ENCODE results near the gene CAPN5. TPM values are rescaled to one million over a fixed set of nuclear protein-coding genes. Genes with fewer than 3 reads are reported as not detected.

The CAPN5 gene
- total and polyA plus RNA-seq, 2 of the 13 experiments (the other 11 are each of a cell fraction or from before 2014, with no cell fraction given) = 0.27 to 1.2 TPM

- TF ChIP-seq NONO (IDR thresholded peaks at IDR 0.05) = no peak
- 0 out of 2 replicates have a peak, but pooled peaks have one; percentile 55 for TF ChIP-seq NONO (CRISPR knock-in tag; conservative IDR thresholded peaks at IDR 0.05)
- TF ChIP-seq, protein P1, sequence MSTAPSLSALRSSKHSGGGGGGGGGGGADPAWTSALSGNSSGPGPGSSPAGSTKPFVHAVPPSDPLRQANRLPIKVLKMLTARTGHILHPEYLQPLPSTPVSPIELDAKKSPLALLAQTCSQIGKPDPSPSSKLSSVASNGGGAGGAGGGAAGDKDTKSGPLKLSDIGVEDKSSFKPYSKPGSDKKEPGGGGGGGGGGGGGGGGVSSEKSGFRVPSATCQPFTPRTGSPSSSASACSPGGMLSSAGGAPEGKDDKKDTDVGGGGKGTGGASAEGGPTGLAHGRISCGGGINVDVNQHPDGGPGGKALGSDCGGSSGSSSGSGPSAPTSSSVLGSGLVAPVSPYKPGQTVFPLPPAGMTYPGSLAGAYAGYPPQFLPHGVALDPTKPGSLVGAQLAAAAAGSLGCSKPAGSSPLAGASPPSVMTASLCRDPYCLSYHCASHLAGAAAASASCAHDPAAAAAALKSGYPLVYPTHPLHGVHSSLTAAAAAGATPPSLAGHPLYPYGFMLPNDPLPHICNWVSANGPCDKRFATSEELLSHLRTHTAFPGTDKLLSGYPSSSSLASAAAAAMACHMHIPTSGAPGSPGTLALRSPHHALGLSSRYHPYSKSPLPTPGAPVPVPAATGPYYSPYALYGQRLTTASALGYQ (CRISPR knock-in tag; IDR thresholded peaks at IDR 0.05) = peak; percentile 99
- TF ChIP-seq ZNF576 (CRISPR knock-in tag; IDR thresholded peaks at IDR 0.05) = no peak
- peak; percentile 97 for TF ChIP-seq HMG20B (CRISPR knock-in tag; conservative IDR thresholded peaks at IDR 0.05)
- TF ChIP-seq REST (IDR thresholded peaks at IDR 0.05; ENCODE audit: borderline replicate concordance in 1 of 2, low read depth in 1 of 2, low read length in 2 of 2) = peak in 1 of 2 experiments; percentile 76; a peak in 1 of 4 replicates
- peak; percentile 35; the same call in 1 of the 2 replicates for TF ChIP-seq ELF3 (CRISPR knock-in tag; IDR thresholded peaks at IDR 0.05)
- TF ChIP-seq PRMT3 (CRISPR knock-in tag; IDR thresholded peaks at IDR 0.05; ENCODE audit: borderline replicate concordance, low read depth) = 0 out of 2 replicates have a peak, but pooled peaks have one; percentile 43
- peak; percentile 80 for TF ChIP-seq RCOR2 (CRISPR knock-in tag; IDR thresholded peaks at IDR 0.05)
- no peak for TF ChIP-seq NR1H2 (CRISPR knock-in tag; IDR thresholded peaks at IDR 0.05; ENCODE audit: borderline replicate concordance, low read depth)
- TF ChIP-seq RXRA (CRISPR knock-in tag; IDR thresholded peaks at IDR 0.05) = no peak
- TF ChIP-seq, protein P2, sequence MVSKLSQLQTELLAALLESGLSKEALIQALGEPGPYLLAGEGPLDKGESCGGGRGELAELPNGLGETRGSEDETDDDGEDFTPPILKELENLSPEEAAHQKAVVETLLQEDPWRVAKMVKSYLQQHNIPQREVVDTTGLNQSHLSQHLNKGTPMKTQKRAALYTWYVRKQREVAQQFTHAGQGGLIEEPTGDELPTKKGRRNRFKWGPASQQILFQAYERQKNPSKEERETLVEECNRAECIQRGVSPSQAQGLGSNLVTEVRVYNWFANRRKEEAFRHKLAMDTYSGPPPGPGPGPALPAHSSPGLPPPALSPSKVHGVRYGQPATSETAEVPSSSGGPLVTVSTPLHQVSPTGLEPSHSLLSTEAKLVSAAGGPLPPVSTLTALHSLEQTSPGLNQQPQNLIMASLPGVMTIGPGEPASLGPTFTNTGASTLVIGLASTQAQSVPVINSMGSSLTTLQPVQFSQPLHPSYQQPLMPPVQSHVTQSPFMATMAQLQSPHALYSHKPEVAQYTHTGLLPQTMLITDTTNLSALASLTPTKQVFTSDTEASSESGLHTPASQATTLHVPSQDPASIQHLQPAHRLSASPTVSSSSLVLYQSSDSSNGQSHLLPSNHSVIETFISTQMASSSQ (IDR thresholded peaks at IDR 0.05; ENCODE audit: low read depth) = peak; percentile 55; the same call in 1 of the 2 replicates
- TF ChIP-seq, protein P2 (CRISPR knock-in tag; IDR thresholded peaks at IDR 0.05; ENCODE audit: borderline replicate concordance) = no peak; the same call in 1 of the 2 replicates
- peak; percentile 87 for TF ChIP-seq NR2F6 (IDR thresholded peaks at IDR 0.05)
- peak; percentile 59 for TF ChIP-seq NR2F6 (CRISPR knock-in tag; IDR thresholded peaks at IDR 0.05)
- TF ChIP-seq HDAC1 (CRISPR knock-in tag; IDR thresholded peaks at IDR 0.05) = peak; percentile 72
- peak in 1 of 2 experiments; percentile 46; a peak in 2 of 4 replicates for TF ChIP-seq EP300 (IDR thresholded peaks at IDR 0.05; ENCODE audit: low read depth in 2 of 2, low read length in 2 of 2)
- no peak for TF ChIP-seq EP300 (CRISPR knock-in tag; IDR thresholded peaks at IDR 0.05; ENCODE audit: borderline replicate concordance)
- TF ChIP-seq, protein P3, sequence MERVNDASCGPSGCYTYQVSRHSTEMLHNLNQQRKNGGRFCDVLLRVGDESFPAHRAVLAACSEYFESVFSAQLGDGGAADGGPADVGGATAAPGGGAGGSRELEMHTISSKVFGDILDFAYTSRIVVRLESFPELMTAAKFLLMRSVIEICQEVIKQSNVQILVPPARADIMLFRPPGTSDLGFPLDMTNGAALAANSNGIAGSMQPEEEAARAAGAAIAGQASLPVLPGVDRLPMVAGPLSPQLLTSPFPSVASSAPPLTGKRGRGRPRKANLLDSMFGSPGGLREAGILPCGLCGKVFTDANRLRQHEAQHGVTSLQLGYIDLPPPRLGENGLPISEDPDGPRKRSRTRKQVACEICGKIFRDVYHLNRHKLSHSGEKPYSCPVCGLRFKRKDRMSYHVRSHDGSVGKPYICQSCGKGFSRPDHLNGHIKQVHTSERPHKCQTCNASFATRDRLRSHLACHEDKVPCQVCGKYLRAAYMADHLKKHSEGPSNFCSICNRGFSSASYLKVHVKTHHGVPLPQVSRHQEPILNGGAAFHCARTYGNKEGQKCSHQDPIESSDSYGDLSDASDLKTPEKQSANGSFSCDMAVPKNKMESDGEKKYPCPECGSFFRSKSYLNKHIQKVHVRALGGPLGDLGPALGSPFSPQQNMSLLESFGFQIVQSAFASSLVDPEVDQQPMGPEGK (CRISPR knock-in tag; IDR thresholded peaks at IDR 0.05) = peak; percentile 19; the same call in 1 of the 2 replicates
These were observed 30.4 kb upstream of the CAPN5 start (continued) for GRCh38 chr11:77036398-77036797.

Measured in HepG2 (cell line).